GM21717 (cell line): Measurements from ENCODE around the gene FAM219A.
"Not testable (repeated sequence)": the region's sequence is repeated elsewhere in the genome, so short reads cannot be mapped to it uniquely, and the experiment has no call there.

Experiments
- ATAC-seq: cut with Tn5 transposase; IDR thresholded peaks from one replicate; pipeline ENCODE4 v1.9.1; 2021; ENCODE audit warnings: mild to moderate bottlenecking, moderate library complexity; ENCODE audit not compliant: unreplicated experiment

FAM219A gene

GRCh38 chr9:34446468-34446891 is 11.9 kb downstream of the FAM219A start:
- no peak for ATAC-seq

- no peak for ATAC-seq
Observed at GRCh38 chr9:34443976-34444375, 14.4 kb downstream of the FAM219A start.

- no peak for ATAC-seq
Observed at GRCh38 chr9:34443533-34443932, 14.8 kb downstream of the FAM219A start.

- no peak for ATAC-seq
Observed at GRCh38 chr9:34442770-34443169, 15.6 kb downstream of the FAM219A start.

- no peak for ATAC-seq
Observed at GRCh38 chr9:34440017-34440416, 18.4 kb downstream of the FAM219A start.

- not testable (repeated sequence) for ATAC-seq
Observed at GRCh38 chr9:34438465-34438864, 19.9 kb downstream of the FAM219A start.

- ATAC-seq = not testable (repeated sequence)
Observed at GRCh38 chr9:34437926-34438307, 20.5 kb downstream of the FAM219A start.

- ATAC-seq = no peak
Observed at GRCh38 chr9:34437006-34437925, 21.1 kb downstream of the FAM219A start.

GRCh38 chr9:34431667-34432066 is 26.7 kb downstream of the FAM219A start:
- no peak for ATAC-seq

- no peak for ATAC-seq
Observed at GRCh38 chr9:34430843-34431437, 27.4 kb downstream of the FAM219A start.

- ATAC-seq = no peak
Observed at GRCh38 chr9:34428325-34428958, 29.9 kb downstream of the FAM219A start.

- ATAC-seq = no peak
Observed at GRCh38 chr9:34426347-34427074, 31.9 kb downstream of the FAM219A start.

- no peak for ATAC-seq
Observed at GRCh38 chr9:34419716-34420504, 38.5 kb downstream of the FAM219A start.

GRCh38 chr9:34417734-34418133 is 40.6 kb downstream of the FAM219A start:
- ATAC-seq = no peak

GRCh38 chr9:34413231-34413852 is 45.0 kb downstream of the FAM219A start:
- no peak for ATAC-seq

- ATAC-seq = no peak
Observed at GRCh38 chr9:34412336-34412735, 46.0 kb downstream of the FAM219A start.

- ATAC-seq = no peak
Observed at GRCh38 chr9:34409154-34409553, 49.2 kb downstream of the FAM219A start.

GRCh38 chr9:34408173-34408572 is 50.2 kb downstream of the FAM219A start:
- ATAC-seq = no peak

- no peak for ATAC-seq
Observed at GRCh38 chr9:34406219-34406618, 52.2 kb downstream of the FAM219A start.

GRCh38 chr9:34405719-34406118 is 52.7 kb downstream of the FAM219A start:
- no peak for ATAC-seq
